GM12874 (cell line): ENCODE data around the gene NFIL3.

Experiments used
- CTCF ChIP-seq: IDR thresholded peaks from 2 replicates; pipeline ENCODE4 v1.5.1; 2011; ENCODE audit warnings: low read depth, mild to moderate bottlenecking, control low read depth, low read length, moderate library complexity; ENCODE audit not compliant: insufficient read depth

The NFIL3 gene

GRCh38 chr9:91374939-91375338 lies 48.7 kb downstream of the NFIL3 start:
- TF ChIP-seq CTCF = no peak

- no peak for TF ChIP-seq CTCF
Measured at GRCh38 chr9:91371894-91372293, 51.7 kb downstream of the NFIL3 start.

- no peak for TF ChIP-seq CTCF
Measured at GRCh38 chr9:91364702-91365101, 58.9 kb downstream of the NFIL3 start.

- TF ChIP-seq CTCF = no peak
Measured at GRCh38 chr9:91364005-91364404, 59.6 kb downstream of the NFIL3 start.

- TF ChIP-seq CTCF = no peak
Measured at GRCh38 chr9:91362051-91362611, 61.5 kb downstream of the NFIL3 start.

- TF ChIP-seq CTCF = no peak
Measured at GRCh38 chr9:91361291-91362050, 62.2 kb downstream of the NFIL3 start, which contains the start of gene AUH. AUH (minus strand) TSS chr9:91361918; CDS start chr9:91361889, 29 bp downstream.

- no peak for TF ChIP-seq CTCF
Measured at GRCh38 chr9:91360551-91361290, 62.9 kb downstream of the NFIL3 start.
